Parathyroid adenoma (tissue), 2 donors: ENCODE results near the gene ALKBH3.

Experiments used
- H2AFZ ChIP-seq: fragments of 300-600 bp; sonication (generic); one replicate; pipeline ENCODE4 v1.7.0; 2017; ENCODE audit warnings: antibody characterized with exemption, mild to moderate bottlenecking
- H3K27ac ChIP-seq: fragments of 300-600 bp; sonication (generic); one replicate; pipeline ENCODE4 v1.7.0; 2017
- H3K27me3 ChIP-seq: fragments of 300-600 bp; sonication (generic); one replicate; pipeline ENCODE4 v1.7.0; 2017; ENCODE audit warnings: low read length; ENCODE audit not compliant: control insufficient read depth, insufficient read depth
- H3K36me3 ChIP-seq: fragments of 300-600 bp; sonication (generic); one replicate; pipeline ENCODE4 v1.7.0; 2017; ENCODE audit warnings: low read length; ENCODE audit not compliant: control insufficient read depth, insufficient read depth
- H3K4me1 ChIP-seq: fragments of 300-600 bp; sonication (generic); one replicate; pipeline ENCODE4 v1.7.0; 2017; ENCODE audit warnings: control low read depth
- H3K4me2 ChIP-seq: fragments of 300-600 bp; sonication (generic); one replicate; pipeline ENCODE4 v1.7.0; 2017; ENCODE audit warnings: low read length
- H3K4me3 ChIP-seq: fragments of 300-600 bp; sonication (generic); one replicate; pipeline ENCODE4 v1.7.0; 2017; ENCODE audit warnings: low read depth, low read length
- H3K79me2 ChIP-seq: fragments of 300-600 bp; sonication (generic); one replicate; pipeline ENCODE4 v1.7.0; 2017; ENCODE audit warnings: control low read depth
- H3K9ac ChIP-seq: fragments of 300-600 bp; sonication (generic); one replicate; pipeline ENCODE4 v1.7.0; 2017; ENCODE audit warnings: mild to moderate bottlenecking
- H3K9me3 ChIP-seq: fragments of 300-600 bp; sonication (generic); one replicate; pipeline ENCODE4 v1.7.0; 2017; ENCODE audit warnings: low read length; ENCODE audit not compliant: control insufficient read depth
- CTCF ChIP-seq: fragments of 300-600 bp; sonication (generic); IDR thresholded peaks from one replicate; pipeline ENCODE4 v1.7.0; 2017; ENCODE audit warnings: antibody characterized with exemption, mild to moderate bottlenecking
- donor health status: primary hyperparathyroidism.

ALKBH3 gene

GRCh38 chr11:43953521-43953920 is 72.9 kb downstream of the ALKBH3 start:
- Histone ChIP-seq H3K27ac (no peak overlapping the region), H3K4me1 (no peaks in the 10 kb centered on the region), H3K9ac (no peak overlapping the region), H3K9me3 (no peaks in the 10 kb centered on the region), H2AFZ (no peak overlapping the region), H3K79me2 (no peaks in the 10 kb centered on the region), H3K36me3 (no peaks in the 10 kb centered on the region), H3K4me2 (no peak overlapping the region), H3K27me3 (no peaks in the 10 kb centered on the region), H3K4me3 (no peak overlapping the region)
- no peak for TF ChIP-seq CTCF

- Histone ChIP-seq H2AFZ (no peak overlapping the region), H3K27me3 (no peaks in the 10 kb centered on the region), H3K27ac (no peak overlapping the region), H3K9me3 (no peaks in the 10 kb centered on the region), H3K79me2 (no peaks in the 10 kb centered on the region), H3K9ac (no peak overlapping the region), H3K4me3 (no peak overlapping the region), H3K36me3 (no peaks in the 10 kb centered on the region), H3K4me1 (no peaks in the 10 kb centered on the region), H3K4me2 (no peak overlapping the region)
- TF ChIP-seq CTCF = no peak
Observed at GRCh38 chr11:43954241-43954640, 73.6 kb downstream of the ALKBH3 start.

- no peak overlapping the region for H3K4me3 ChIP-seq
- H3K9me3 ChIP-seq = no peaks in the 10 kb centered on the region
- H3K36me3 ChIP-seq = no peaks in the 10 kb centered on the region
- H2AFZ ChIP-seq = no peak overlapping the region
- no peaks in the 10 kb centered on the region for H3K4me1 ChIP-seq
- no peaks in the 10 kb centered on the region for H3K27me3 ChIP-seq
- no peak overlapping the region for H3K4me2 ChIP-seq
- TF ChIP-seq CTCF = no peak
- H3K27ac ChIP-seq = no peak overlapping the region
- H3K79me2 ChIP-seq = no peaks in the 10 kb centered on the region
- no peak overlapping the region for H3K9ac ChIP-seq
Observed at GRCh38 chr11:43955381-43956118, 74.9 kb downstream of the ALKBH3 start.

GRCh38 chr11:43957571-43957970 is 76.9 kb downstream of the ALKBH3 start:
- Histone ChIP-seq H3K4me2 (no peak overlapping the region), H3K4me1 (no peaks in the 10 kb centered on the region), H3K79me2 (no peaks in the 10 kb centered on the region), H3K27me3 (no peaks in the 10 kb centered on the region), H3K36me3 (no peaks in the 10 kb centered on the region), H3K9me3 (no peaks in the 10 kb centered on the region), H2AFZ (no peak overlapping the region), H3K9ac (no peak overlapping the region), H3K27ac (no peak overlapping the region), H3K4me3 (no peak overlapping the region)
- no peak for TF ChIP-seq CTCF
